Renal cortex interstitium (tissue), 11 donors: ENCODE measurements around the gene ANKDD1A. TPM values are rescaled to one million over a fixed set of nuclear protein-coding genes. Genes with fewer than 3 reads are reported as not detected.

Experiments
- DNase-seq, 11 donors: peaks; one replicate each; pipeline ENCODE4 v3.0.0-alpha.2; 2013; ENCODE audit warnings: low read depth in 9 of 11, low spot score in 4 of 11; ENCODE audit errors: extremely low read depth in 1 of 11
- polyA plus RNA-seq, 3 donors: library from polyadenylated mRNA; unstranded; fragments of 120-200 nt; gene quantifications; one replicate each; pipeline ENCODE4 v1.2.1, GENCODE V29; 2013; ENCODE audit not compliant: insufficient read length in 3 of 3

ANKDD1A gene
- polyA plus RNA-seq, 3 donors, result 5.3 to 8.5 (median 6.0) TPM

DNA sequence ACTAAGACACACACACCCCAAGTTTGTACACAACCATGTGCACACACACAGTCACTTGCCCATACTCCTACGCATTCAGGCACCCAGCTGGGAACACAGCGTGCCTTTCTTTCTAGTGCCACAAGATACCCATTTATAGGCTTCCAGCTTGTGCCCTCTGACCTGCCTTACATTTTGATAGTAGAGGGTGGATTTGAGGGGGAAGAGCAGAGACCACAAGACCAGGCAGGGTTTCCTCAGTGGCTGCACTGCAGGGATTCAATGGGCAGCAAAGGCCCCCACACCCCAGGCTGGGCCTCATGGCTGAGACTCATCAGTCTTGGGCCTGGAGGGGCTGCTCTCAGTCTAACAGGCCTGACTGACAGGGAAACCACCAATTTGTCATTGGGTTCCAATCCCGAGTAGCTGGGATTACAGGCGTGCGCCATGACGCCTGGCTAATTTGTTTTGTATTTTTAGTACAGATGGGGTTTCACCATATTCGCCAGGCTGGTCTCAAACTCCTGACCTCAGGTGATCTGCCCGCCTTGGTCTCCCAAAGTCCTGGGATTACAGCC, 18.8 kb upstream of the ANKDD1A start:
- DNase-seq, result no peak

DNA sequence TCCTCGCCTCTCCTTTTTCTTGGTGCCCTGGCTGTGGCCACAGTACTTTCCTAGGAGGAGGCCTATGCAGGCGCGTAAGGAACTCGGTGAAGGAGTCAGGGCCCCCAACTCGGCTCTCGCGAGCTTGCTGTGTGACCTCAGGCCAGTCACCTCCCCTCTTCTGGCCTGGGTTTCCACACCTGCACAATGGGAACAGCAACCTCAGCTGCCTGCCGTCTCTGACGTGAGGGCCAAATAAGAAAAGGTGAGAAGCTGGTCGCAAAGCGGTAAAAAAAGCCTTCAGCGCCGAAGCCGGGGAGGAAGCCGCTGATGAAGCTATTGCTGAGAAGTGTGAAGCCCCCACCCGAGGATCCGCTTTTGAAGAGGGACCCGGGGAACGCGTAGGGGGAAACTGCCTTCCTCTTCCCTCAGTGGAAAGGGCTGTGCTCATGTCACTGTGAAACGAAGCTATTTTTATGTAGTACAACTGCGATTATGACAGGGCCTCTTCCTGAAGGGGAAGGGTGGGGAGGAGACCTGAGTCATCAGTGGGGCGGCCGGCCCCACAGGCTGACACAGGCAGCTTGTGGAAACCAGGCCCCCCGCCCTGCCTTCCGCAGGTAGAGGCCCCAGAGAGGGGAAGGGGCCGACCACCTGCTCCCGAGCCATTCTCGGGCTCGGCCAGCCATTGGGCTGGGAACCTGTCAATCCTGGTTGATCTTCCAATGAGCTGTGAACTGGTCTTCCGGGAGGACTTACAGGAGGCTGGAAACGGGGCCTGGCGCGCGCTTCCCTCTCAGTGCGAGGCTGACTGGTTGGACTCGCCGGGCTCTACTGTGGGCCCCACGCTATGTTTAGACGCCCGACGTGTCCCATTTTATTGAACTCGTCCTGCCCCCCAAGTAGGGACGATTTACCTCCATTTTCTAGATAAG, 18.0 kb upstream of the ANKDD1A start:
- DNase-seq, result peak; percentile 91 to 99 (median 96)

DNA sequence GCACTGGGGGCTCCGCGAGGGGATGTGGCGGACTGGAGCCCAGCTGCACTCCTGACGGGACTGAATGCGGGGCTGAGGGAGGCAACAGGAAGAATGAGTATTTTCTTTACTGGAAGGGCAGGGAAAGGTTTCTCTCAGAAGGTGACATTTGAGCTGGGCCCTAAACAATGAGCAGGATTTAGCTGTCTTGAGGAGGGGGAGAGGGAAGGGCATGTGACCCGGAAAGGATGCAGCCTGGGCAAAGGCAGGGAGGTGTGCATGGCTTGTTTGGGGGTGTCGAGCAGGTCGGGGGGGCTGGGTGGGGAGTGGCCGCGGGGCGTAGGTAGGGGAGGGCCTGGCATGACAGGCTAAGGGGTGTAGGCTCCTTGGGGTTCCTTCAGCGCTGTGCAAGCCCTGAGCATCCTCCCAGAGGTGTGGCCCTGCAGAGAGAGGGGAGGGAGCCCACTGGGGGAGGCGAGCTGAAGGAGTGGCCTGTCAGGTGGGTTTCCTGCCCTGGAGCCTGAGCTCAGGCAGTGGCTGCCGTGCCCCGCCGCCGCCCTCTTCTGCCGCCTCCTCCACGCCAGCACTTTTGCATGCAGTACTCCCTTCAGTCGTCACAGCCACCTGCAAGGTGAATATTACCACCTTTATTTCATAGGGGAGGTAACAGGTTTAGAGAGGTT, 17.2 kb upstream of the ANKDD1A start:
- no peak for DNase-seq

DNA sequence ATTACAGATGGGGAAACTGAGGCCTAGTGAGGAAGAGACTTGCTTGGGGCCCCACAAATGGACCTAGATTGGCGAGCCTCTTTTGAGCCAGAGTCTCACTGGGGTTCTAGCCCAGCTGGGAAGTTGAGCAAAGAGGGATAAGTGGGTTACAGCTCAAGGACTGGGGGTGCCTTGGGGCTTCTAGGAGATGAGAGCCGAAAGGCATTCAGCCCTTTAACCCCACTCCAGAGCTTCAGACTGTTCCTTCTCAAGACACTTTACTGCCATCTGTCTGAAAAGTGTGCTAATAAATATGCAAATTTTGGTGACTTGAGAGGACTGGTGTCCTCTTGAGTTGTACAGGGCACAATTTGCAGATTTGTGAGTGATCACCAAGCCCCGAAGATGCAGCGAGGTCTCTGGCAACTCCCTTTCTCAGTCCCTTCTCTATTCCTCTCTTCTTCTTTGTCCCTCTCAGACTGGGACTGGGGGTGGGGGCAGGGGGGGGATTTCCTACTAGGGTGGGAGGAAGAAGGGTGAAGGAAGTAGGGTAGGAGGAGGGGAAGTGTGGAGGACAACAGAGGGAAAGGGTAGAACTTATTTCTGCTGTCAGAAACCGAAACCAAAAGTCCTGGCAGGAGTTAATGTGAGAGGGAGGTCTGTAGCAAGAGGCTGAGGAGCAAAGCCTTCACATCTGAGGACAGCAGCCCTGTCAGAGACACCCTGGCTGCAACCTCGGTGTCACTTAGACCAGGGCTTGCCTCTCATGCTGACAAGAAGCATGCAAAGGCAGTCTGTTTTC, 16.2 kb upstream of the ANKDD1A start:
- DNase-seq, result peak in 1 of 11 donors; percentile 30

DNA sequence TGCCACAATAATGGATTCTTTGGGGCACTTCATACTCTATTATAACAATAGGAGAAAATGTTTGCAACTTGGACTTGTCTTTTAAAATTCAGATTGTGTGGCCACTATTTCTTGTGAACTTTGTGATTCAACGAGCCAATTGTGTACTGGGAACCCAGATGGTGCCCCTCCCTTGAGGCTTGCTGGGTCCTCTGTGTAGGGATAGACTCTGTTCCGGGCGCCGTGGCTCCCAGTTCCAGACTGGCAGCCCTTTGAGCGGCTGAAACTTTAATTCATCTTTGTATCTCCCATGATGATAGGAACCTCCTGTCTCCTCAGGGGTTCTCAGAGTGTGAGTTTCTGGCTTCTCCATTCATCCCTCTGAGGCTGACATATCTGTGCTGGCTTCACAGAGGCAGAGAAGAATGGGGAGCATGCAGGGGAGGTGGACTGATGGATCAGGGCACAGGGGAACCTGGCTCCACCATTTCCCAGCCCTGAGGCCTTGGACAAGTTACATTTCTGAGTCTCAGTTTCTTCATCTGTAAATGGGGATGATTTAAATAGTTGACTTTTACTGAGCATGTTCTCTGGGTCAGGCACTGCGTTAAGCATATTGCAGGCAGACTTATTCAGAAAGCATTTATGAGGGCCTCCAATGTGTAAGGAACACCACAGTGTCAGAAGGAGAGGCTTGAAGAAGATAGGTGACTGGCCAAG, 15.2 kb upstream of the ANKDD1A start:
- no peak for DNase-seq

DNA sequence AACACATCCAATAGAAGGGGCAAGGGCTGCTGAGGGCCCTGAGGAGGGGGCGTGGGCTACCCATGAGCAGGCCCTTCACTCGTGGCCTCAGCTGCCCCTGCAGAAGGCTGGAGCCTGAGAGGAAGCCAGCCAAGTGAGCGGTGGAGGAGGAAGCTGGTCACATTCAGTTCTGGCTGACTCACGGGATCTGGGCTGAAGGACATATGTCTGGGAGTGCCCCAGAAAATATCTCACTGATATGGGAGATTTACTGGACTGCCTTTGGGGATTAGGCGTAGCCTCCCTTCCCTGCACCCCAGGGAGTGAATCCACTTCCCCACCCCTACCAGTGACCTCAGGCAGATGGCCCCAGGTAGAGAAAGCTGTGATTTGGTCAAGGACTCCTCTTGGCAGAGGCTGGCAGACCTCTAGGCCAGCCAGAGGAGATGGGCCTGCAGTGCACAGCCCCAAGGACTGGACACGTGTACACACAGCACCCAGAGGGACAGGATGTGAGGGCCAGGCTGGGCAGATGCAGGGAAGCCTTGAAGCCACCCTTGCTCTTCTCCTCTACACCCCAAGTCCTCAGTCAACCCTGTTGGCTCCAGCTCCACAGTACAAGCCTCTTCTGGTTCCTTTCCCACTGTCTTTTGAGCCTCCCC, 14.2 kb upstream of the ANKDD1A start:
- no peak for DNase-seq

DNA sequence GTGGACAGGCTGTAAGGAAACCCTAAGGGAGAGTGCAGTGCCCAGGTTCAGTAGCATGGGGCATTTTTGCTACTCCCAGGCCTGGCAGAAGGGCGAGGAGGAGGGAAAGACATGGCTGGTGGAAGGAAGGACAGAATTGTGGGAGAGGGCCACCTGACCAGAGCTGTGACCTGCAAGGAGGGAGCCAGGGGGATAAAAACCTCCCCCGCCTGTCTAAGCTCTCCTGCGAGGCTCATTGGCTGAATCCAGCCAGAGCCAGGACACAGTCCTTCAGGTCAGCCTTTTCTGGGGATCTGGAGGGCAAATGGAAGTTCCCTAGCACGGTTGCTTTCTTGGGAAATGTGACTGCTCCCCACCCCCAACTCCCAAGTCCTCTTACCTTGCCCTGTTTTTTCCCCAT, 13.3 kb upstream of the ANKDD1A start:
- DNase-seq, result no peak

DNA sequence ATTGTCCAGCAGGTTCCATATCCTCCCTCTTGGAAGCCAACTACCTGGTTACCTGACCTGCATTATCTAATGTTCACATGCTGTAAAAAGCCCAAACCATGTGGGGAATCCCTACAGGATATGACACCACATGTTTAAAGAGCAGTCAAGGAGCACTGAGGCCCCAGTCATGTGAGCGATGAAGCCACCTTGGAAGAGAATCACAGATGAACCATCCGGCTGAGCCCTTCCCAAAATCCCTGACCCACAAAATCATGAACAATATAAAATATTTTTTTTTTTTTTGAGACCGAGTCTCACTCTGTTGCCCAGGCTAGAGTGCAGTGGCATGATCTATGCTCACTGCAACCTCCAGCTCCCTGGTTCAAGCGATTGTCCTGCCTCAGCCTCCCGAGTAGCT, 10.6 kb upstream of the ANKDD1A start:
- no peak for DNase-seq

DNA sequence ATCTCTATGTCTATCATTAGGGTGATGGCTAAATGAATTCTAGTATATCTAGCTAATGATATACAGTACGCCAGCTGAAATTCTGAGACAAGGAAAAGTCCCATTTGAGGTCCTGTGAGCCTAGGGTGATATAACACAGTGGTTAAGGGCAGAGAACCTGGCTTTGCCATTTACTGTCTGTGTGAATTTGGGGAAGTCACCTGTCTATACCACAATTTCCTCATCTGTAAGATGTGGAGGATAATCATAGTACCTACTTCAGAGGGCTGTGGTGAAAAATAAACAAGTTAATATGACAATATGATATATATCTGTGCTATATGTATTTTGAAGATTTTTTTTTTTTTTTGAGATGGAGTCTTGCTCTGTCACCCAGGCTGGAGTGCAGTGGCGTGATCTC, 9.8 kb upstream of the ANKDD1A start:
- DNase-seq, result no peak

DNA sequence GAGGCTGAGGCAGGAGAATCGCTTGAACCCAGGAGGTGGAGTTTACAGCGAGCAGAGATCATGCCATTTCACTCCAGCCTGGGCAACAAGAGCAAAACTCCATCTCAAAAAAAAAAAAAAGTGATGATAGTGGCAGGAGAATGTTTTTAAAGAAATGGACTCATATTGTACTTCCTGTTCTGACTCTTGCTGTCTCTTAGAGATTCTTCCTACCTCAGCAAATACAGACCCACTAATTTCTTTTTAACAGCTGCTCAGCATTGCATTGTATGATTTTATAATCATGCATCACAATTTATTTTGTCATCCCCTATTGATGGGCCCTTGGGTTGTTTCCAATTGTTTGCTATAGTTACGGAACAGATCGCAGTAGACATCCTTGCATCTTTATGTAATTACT, 8.8 kb upstream of the ANKDD1A start:
- DNase-seq, result no peak

DNA sequence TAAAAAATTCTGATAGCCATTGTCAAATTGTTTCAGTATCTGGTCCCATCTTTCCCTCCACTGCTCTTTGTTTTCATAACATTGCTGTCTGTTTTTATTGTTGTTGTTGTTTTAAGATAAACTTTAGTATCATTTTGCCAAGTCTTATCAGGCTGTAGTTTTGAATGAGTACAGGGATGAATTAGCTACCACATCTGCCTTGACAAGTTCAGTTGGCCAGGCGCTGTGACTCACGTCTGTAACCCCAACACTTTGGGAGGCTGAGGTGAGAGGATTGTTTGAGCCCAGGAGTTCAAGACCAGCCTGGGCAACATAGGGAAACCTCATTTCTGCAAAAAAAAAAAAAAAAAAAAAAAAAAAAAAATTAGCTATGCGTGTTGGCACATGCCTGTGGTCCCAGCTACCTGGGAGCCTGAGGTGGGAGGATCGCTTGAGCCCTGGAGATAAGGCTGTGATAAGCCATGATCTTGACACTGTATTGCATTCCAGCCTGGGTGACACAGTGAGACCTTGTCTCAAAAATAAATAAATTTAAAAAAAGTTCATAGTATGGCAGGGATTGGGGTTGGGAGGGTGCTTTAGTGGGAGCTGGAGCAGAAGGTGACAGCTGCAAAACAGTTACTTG, 8.3 kb upstream of the ANKDD1A start:
- no peak for DNase-seq

DNA sequence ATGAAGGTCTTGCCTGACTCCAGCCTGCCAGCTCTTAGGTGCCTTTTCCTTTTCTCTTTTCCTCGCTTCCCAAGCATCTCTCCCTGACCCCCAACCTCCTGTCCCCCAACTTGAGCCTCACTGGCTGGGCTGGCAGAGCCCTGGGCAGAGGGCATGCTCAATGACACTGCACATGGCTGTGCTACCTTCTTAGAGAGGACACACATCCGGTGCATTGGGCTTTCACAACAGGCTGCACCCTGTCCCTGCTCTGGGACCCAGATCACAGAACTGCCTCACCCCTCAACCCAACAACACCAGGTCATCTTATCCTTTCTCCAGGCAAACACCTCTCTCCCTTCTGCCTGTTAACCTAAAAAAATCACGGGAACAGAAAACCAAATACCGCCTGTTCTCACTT, 7.5 kb upstream of the ANKDD1A start:
- DNase-seq, result no peak

DNA sequence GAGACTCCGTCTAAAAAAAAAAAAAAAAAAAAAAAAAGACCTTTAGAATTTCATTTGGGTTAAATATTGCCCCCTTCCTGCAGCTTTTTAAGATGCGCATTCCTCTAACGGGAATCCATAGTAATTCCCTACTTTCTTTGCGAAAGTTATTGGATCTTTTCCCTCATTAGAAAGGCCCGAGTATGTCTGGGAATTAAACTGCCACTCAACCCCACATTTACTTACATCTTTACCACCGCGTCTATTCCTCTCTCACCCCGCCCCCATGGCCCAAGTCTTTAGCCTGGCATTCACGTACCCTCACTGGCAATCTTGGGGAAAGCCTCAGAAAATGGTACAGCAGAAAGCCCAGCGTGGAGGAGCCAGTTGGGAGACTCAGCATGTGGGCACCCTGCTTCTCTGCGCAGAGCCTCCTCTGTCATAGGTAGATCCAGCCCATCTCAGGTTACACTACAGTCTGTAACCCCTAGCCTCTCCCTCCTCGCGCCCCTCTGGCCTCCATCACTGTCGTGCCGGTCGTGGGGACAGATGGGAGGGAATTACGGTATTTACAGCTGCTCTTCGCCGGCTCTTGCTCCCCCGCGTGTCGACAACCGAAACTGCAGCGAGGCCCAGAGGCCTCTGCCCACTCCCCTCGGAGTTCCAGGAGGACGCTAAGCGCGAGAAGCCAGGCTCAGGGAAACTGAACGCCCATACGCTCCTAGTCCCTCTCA, 6.4 kb upstream of the ANKDD1A start:
- peak in 6 of 11 donors; percentile 42 to 67 (median 52) for DNase-seq

DNA sequence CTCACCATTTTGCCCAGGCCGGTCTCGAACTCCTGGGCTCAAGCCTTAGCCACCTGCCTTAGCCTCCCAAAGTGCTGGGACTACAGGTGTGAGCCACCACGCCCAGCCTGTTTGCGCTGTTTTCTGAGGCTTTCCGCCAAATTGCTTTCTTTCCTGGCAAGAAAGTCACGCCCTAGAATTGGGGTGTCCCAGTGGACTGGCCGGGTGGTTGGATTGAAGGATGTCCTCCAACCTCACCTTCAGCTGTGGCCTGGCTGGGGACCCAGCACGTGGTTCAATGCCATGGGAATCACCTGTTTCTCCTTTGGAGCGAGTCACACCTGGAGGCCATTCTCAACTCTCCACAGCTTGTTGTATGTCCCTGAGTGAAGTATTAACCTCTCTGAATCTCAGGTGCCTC, 5.8 kb upstream of the ANKDD1A start:
- DNase-seq, result no peak

DNA sequence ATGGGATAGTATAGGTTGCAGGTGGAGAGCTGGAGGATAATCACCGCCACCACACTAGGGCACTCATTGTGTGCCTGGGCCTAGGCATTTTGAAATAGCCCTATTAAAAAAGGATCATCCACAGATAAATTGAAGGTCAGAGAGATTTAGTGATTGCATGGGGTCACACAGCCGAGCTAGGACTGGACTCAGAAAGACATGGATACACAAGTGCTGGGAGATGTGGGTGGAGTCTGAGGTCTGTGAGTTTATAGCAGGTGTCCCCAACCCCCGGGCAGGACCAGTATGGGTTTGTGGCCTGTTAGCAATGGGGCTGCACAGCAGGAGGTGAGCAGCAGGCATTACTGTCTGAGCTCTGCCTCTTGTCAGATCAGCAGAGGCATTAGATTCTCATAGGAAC, 5.3 kb upstream of the ANKDD1A start:
- DNase-seq, result no peak

DNA sequence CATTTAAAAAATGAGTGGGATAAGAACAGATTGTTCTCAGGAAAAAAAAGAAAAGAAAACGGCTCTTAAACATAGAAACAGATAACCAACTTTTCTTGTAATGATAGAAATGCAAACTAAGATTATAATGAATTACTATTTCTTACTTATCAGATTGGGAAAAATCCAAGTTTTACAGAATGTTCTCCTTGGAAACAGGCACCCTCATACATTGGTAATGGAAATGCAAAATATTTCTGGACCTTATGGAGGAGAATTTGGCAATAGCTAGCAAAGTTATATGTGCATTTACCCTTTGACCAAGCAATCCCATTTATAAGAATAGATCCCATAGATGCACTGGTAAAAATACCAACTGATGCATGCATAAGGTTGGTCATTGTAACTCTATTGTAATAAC, 3.7 kb upstream of the ANKDD1A start:
- DNase-seq, result no peak

DNA sequence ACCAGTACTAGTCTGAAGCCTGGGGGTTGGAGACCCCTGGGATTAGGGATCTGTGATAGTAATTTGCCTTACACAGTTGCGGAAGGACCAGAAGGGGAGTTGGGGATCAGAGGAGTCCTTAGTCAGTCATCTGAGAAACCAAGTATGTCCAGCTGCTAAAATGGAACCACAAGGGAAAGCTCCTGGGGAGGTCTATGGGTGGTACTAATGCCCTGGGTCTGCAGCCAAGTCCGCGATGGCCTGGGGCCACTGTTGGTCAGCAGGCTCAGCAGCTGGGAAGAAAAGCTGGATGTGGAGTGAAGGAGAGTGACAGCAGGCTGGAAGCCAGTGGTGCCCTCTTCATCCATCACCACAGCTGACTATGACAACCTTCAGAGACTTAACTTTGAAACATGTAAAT, 2.2 kb upstream of the ANKDD1A start:
- DNase-seq, result no peak
